Liver (tissue), 9 donors: ENCODE measurements around the gene CTNNA2. TPM values are rescaled to one million over a fixed set of nuclear protein-coding genes. Genes with fewer than 3 reads are reported as not detected.

Source experiments
- DNase-seq: peaks from one replicate; pipeline ENCODE4 v3.0.0-alpha.2; 2017; ENCODE audit warnings: low spot score
- H3K27ac ChIP-seq, 2 donors: one replicate each; pipeline ENCODE4 v1.7.0; 2013; ENCODE audit warnings: inconsistent platforms in 2 of 2, low read length in 2 of 2, control low read depth in 1 of 2, low read depth in 1 of 2, mild to moderate bottlenecking in 1 of 2
- H3K27me3 ChIP-seq, 4 donors: one replicate each; pipeline versions ENCODE4 v1.6.1 to v1.7.0; 2013; ENCODE audit warnings: low read length in 3 of 4, inconsistent platforms in 1 of 4, mild to moderate bottlenecking in 1 of 4, moderate library complexity in 1 of 4; ENCODE audit not compliant: control insufficient read depth in 4 of 4, insufficient read depth in 4 of 4
- H3K36me3 ChIP-seq, 4 donors: one replicate each; pipeline versions ENCODE4 v1.6.1 to v1.7.0; 2013; ENCODE audit warnings: low read length in 3 of 4, mild to moderate bottlenecking in 3 of 4, low read depth in 1 of 4, moderate library complexity in 1 of 4; ENCODE audit not compliant: control insufficient read depth in 4 of 4, insufficient read depth in 3 of 4
- H3K4me1 ChIP-seq, 4 donors: one replicate each; pipeline versions ENCODE4 v1.6.1 to v1.7.0; 2013; ENCODE audit warnings: low read length in 3 of 4, mild to moderate bottlenecking in 3 of 4, moderate library complexity in 1 of 4; ENCODE audit not compliant: control insufficient read depth in 4 of 4, insufficient read depth in 4 of 4
- H3K4me3 ChIP-seq, 3 donors: one replicate each; pipeline versions ENCODE4 v1.6.1 to v1.7.0; 2013; ENCODE audit warnings: low read length in 3 of 3, control low read depth in 1 of 3, low read depth in 1 of 3, mild to moderate bottlenecking in 1 of 3
- H3K9ac ChIP-seq, 2 donors: one replicate each; pipeline ENCODE4 v1.7.0; 2013; ENCODE audit warnings: low read length in 2 of 2, mild to moderate bottlenecking in 2 of 2, moderate library complexity in 2 of 2, control low read depth in 1 of 2, low read depth in 1 of 2
- H3K9me3 ChIP-seq, 4 donors: one replicate each; pipeline versions ENCODE4 v1.6.1 to v1.7.0; 2013; ENCODE audit warnings: low read length in 3 of 4; ENCODE audit not compliant: control insufficient read depth in 4 of 4
- ATF3 ChIP-seq: IDR thresholded peaks from 2 replicates; pipeline ENCODE4 v1.6.1; 2016; ENCODE audit warnings: antibody characterized with exemption
- CTCF ChIP-seq: fragments of 150-350 bp; IDR thresholded peaks from 2 replicates; pipeline ENCODE4 v1.5.1; 2017; ENCODE audit warnings: improper control_type of control experiment, low read depth, low read length; ENCODE audit not compliant: missing input control
- EGR1 ChIP-seq, 2 donors: IDR thresholded peaks; 2 replicates each; pipeline ENCODE4 v1.6.1; 2016 to 2018; ENCODE audit warnings: antibody characterized with exemption in 2 of 2, low read depth in 2 of 2
- FOXA1 ChIP-seq: IDR thresholded peaks from 2 replicates; pipeline ENCODE4 v1.6.1; 2016; ENCODE audit warnings: antibody characterized with exemption
- FOXA2 ChIP-seq: IDR thresholded peaks from 2 replicates; pipeline ENCODE4 v1.6.1; 2016; ENCODE audit warnings: antibody characterized with exemption
- GABPA ChIP-seq, 2 donors: IDR thresholded peaks in 1 of 2; conservative IDR thresholded peaks in 1 of 2; 2 replicates each; pipeline ENCODE4 v1.6.1; 2016; ENCODE audit warnings: antibody characterized with exemption in 2 of 2, mild to moderate bottlenecking in 1 of 2, moderate library complexity in 1 of 2
- HNF4A ChIP-seq, 2 donors: conservative IDR thresholded peaks; 2 replicates each; pipeline ENCODE4 v1.6.1; 2016; ENCODE audit warnings: antibody characterized with exemption in 2 of 2, mild to moderate bottlenecking in 2 of 2
- HNF4G ChIP-seq: IDR thresholded peaks from 2 replicates; pipeline ENCODE4 v1.6.1; 2016; ENCODE audit warnings: antibody characterized with exemption
- JUND ChIP-seq, 2 donors: IDR thresholded peaks; 2 replicates each; pipeline ENCODE4 v1.6.1; 2016; ENCODE audit warnings: antibody characterized with exemption in 2 of 2
- MAX ChIP-seq: IDR thresholded peaks from 2 replicates; pipeline ENCODE4 v1.6.1; 2016; ENCODE audit warnings: antibody characterized with exemption
- NR2F2 ChIP-seq: IDR thresholded peaks from 2 replicates; pipeline ENCODE4 v1.6.1; 2016; ENCODE audit warnings: antibody characterized with exemption
- RAD21 ChIP-seq, 2 donors: IDR thresholded peaks; 2 replicates each; pipeline ENCODE4 v1.6.1; 2016; ENCODE audit warnings: antibody characterized with exemption in 2 of 2, mild to moderate bottlenecking in 2 of 2
- REST ChIP-seq: IDR thresholded peaks from 2 replicates; pipeline ENCODE4 v1.6.1; 2016; ENCODE audit warnings: antibody characterized with exemption, mild to moderate bottlenecking
- RXRA ChIP-seq, 2 donors: IDR thresholded peaks; 2 replicates each; pipeline ENCODE4 v1.6.1; 2017 to 2018; ENCODE audit warnings: antibody characterized with exemption in 2 of 2, mild to moderate bottlenecking in 1 of 2
- SP1 ChIP-seq: IDR thresholded peaks from 2 replicates; pipeline ENCODE4 v1.6.1; 2018; ENCODE audit warnings: antibody characterized with exemption, mild to moderate bottlenecking
- TAF1 ChIP-seq: conservative IDR thresholded peaks from 2 replicates; pipeline ENCODE4 v1.6.1; 2016; ENCODE audit warnings: antibody characterized with exemption, mild to moderate bottlenecking
- YY1 ChIP-seq: IDR thresholded peaks from 2 replicates; pipeline ENCODE4 v1.6.1; 2016; ENCODE audit warnings: antibody characterized with exemption, mild to moderate bottlenecking
- ZBTB33 ChIP-seq: IDR thresholded peaks from 2 replicates; pipeline ENCODE4 v1.6.1; 2016; ENCODE audit warnings: antibody characterized with exemption
- WGBS: extraction: QIAGEN DNeasy Blood & Tissue Kit; methylation state at CpG from one replicate; pipeline ENCODE4 v1.1.7; 2013; 5-methylcytosine and 5-hydroxymethylcytosine counted together
- polyA plus RNA-seq, 2 donors: library from polyadenylated mRNA; stranded (reverse) in 1 of 2; unstranded in 1 of 2; fragments of 200-250 nt in 1 of 2; fragments of >200 nt in 1 of 2; fragmentation: Nextera tagmentation in 1 of 2; extraction: Ambion mirVana in 1 of 2; gene quantifications; one replicate each; pipeline versions ENCODE4 v1.2.1 to v1.2.3, GENCODE V29; 2013 to 2015
- total RNA-seq, 2 donors: library from RNA; depleted of rRNA; stranded (reverse); fragments of >200 nt; gene quantifications; one replicate each; pipeline ENCODE4 v1.2.3, GENCODE V29; 2014
- donor health status: healthy.
- donor health status: healthy.
- donor health status: healthy.
- donor health status: healthy.
- donor health status: healthy.

The CTNNA2 gene
- total and polyA plus RNA-seq, 4 donors, result 0.05 TPM; not detected in 3

GRCh38 chr2:79593237-79593867, 80.5 kb downstream of the CTNNA2 start:
- WGBS, result 67% methylated on average over 4 of the region's 4 CpGs
- DNase-seq, result no peak
- Histone ChIP-seq H3K27ac (no peak overlapping the region), H3K4me1 (no peaks in the 10 kb centered on the region), H3K4me3 (no peak overlapping the region), H3K36me3 (no peaks in the 10 kb centered on the region), H3K9me3 (no peaks in the 10 kb centered on the region), H3K27me3 (peaks cover 0 to 3% (median 0%) of the 10 kb centered on the region in 4 donors), H3K9ac (no peak overlapping the region)
- TF ChIP-seq JUND (IDR thresholded peaks at IDR 0.05) (no peak), SP1 (no peak), CTCF (no peak), EGR1 (IDR thresholded peaks at IDR 0.05; ENCODE audit: low read depth in 2 of 2) (no peak), MAX (no peak), RAD21 (IDR thresholded peaks at IDR 0.05) (no peak), TAF1 (no peak), ATF3 (no peak), YY1 (no peak), HNF4A (conservative IDR thresholded peaks at IDR 0.05) (no peak), FOXA1 (no peak), HNF4G (no peak), GABPA (IDR thresholded peaks at IDR 0.05 in 1 of 2, conservative IDR thresholded peaks at IDR 0.05 in 1 of 2) (no peak), FOXA2 (no peak), NR2F2 (no peak), REST (no peak), RXRA (IDR thresholded peaks at IDR 0.05) (no peak), ZBTB33 (no peak)
